Measurements from ENCODE around the gene SERPINA12.

- TF ChIP-seq CTCF (IDR thresholded peaks at IDR 0.05; ENCODE audit: low read depth, low read length, poor library complexity, severe bottlenecking), result no peak
- no peak for TF ChIP-seq EZH2phosphoT487 (IDR thresholded peaks at IDR 0.05; ENCODE audit: borderline replicate concordance, low read length)
These were observed 11.1 kb downstream of the SERPINA12 start for GRCh38 chr14:94498215-94498614.
